ENCODE results near the gene ZNF860. TPM values are rescaled to one million over a fixed set of nuclear protein-coding genes. Genes with fewer than 3 reads are reported as not detected.

ZNF860 gene
- total RNA-seq, result 0.19 and 0.85 TPM in 2 replicates

DNA sequence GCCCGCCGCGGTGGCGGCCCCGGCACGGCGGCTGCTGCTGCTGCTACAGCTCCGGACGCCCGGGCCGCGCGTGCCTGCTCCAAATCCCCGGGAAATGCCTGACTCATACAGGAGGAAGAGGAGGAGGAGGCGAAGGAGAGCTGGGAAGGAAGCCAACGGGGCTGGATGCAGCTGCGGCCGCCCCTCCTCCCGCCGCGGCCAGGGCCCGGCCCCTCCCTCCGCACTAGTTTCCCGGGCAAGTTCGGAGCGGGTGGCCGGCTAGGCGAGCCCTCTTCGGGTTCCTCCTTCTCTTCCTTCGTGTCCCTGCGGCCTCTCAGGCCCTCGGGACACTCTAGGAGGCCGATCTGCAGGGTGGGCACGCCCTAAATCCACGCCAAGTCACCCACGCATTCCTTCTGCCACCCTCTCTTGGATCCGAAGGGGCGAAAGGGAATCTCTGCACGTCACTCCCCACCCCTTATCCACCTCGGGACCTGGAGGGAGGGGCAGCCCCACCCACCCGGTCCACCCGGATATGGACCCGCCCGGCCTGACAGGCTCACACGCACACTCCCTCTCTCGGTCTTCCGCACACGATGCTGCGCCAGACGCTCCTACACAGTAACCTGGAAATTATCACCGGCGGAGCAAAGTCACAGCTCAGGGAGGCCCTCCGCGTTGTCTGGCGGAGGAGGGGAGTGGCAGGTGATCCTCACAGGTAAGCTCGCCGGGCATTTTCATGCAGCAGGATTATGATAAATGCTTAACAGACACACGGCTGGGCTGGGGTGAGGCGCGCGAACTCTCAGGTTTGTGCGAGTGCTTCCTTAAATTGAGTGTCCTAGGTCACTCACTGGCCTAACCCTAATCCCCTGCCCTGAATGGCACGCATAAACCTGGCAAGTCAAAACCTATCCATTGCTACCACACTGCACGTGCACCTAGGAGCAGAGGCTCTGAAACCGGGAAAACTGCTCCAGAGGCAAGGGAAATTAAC lies at the start of gene ZNF860, which contains the start of gene OSBPL10:
Gene ZNF860 (plus strand): TSS at position 545 of the 976 bp plus-strand sequence. CDS start 7,330 bp downstream, outside the sequence.
Gene OSBPL10 (minus strand): TSS at position 57 of the 976 bp plus-strand sequence. CDS start 83 bp downstream, outside the sequence.

Other genes with a start within 250 kb of the ZNF860 start
- gene OSBPL10, start 488 bp upstream of the ZNF860 start, total RNA-seq, result 6.7 and 19.2 TPM in 2 replicates
- gene GPD1L, start 124.9 kb downstream of the ZNF860 start, total RNA-seq, result 12.5 and 12.7 TPM in 2 replicates

All from regular cardiac myocyte (primary cell).